Astrocyte (in vitro differentiated cells and primary cell): Measurements from ENCODE around the gene HNRNPM. TPM values are rescaled to one million over a fixed set of nuclear protein-coding genes. Genes with fewer than 3 reads are reported as not detected.

Source experiments
- DNase-seq: peaks from one replicate; pipeline ENCODE4 v3.0.0-alpha.2; 2010; ENCODE audit warnings: low read depth
- FAIRE-seq: peaks from 2 replicates; lab custom pipeline; 2011; peaks lifted over from hg19 to GRCh38; lab: Jason Lieb, UNC
- H2AFZ ChIP-seq: 2 replicates; pipeline ENCODE4 v1.6.0; 2012; ENCODE audit warnings: low read depth, low read length, inconsistent platforms
- H3K27ac ChIP-seq: 2 replicates; pipeline ENCODE4 v1.5.1; 2011; ENCODE audit warnings: low read depth, low read length, inconsistent platforms
- H3K27me3 ChIP-seq: 2 replicates; pipeline ENCODE4 v1.6.0; 2011; ENCODE audit warnings: low read length, inconsistent platforms; ENCODE audit not compliant: insufficient read depth
- H3K36me3 ChIP-seq: 2 replicates; pipeline ENCODE4 v1.5.1; 2011; ENCODE audit warnings: low read length, inconsistent platforms; ENCODE audit not compliant: insufficient read depth
- H3K4me1 ChIP-seq: 2 replicates; pipeline ENCODE4 v1.5.1; 2011; ENCODE audit warnings: low read length, inconsistent platforms; ENCODE audit not compliant: insufficient read depth
- H3K4me2 ChIP-seq: 2 replicates; pipeline ENCODE4 v1.6.0; 2012; ENCODE audit warnings: low read length, inconsistent platforms
- H3K4me3 ChIP-seq: 2 replicates; pipeline ENCODE4 v1.5.1; 2011; ENCODE audit warnings: low read depth, mild to moderate bottlenecking, low read length, inconsistent platforms; ENCODE audit not compliant: insufficient read depth
- H3K79me2 ChIP-seq: 2 replicates; pipeline ENCODE4 v1.6.0; 2012; ENCODE audit warnings: mild to moderate bottlenecking, low read length, inconsistent platforms; ENCODE audit not compliant: insufficient read depth
- H3K9ac ChIP-seq: 2 replicates; pipeline ENCODE4 v1.6.0; 2012; ENCODE audit warnings: mild to moderate bottlenecking, low read length, inconsistent platforms
- H3K9me3 ChIP-seq: 2 replicates; pipeline ENCODE4 v1.5.1; 2012; ENCODE audit warnings: low read depth, mild to moderate bottlenecking, low read length, inconsistent platforms; ENCODE audit not compliant: insufficient read depth
- H4K20me1 ChIP-seq: 2 replicates; pipeline ENCODE4 v1.6.0; 2012; ENCODE audit warnings: low read length, inconsistent platforms; ENCODE audit not compliant: insufficient read depth
- H3K27ac Mint-ChIP-seq: one replicate; pipeline ENCODE4 v1.8.0; 2021; ENCODE audit warnings: mild to moderate bottlenecking, mixed read lengths; ENCODE audit not compliant: unreplicated experiment
- H3K27me3 Mint-ChIP-seq: one replicate; pipeline ENCODE4 v1.8.0; 2021; ENCODE audit warnings: low read depth, mixed read lengths; ENCODE audit not compliant: unreplicated experiment
- H3K36me3 Mint-ChIP-seq: one replicate; pipeline ENCODE4 v1.8.0; 2021; ENCODE audit warnings: low read depth, mixed read lengths; ENCODE audit not compliant: unreplicated experiment
- H3K4me1 Mint-ChIP-seq: one replicate; pipeline ENCODE4 v1.8.0; 2021; ENCODE audit warnings: low read depth, mixed read lengths; ENCODE audit not compliant: unreplicated experiment
- H3K4me3 Mint-ChIP-seq: one replicate; pipeline ENCODE4 v1.8.0; 2021; ENCODE audit warnings: mild to moderate bottlenecking, moderate library complexity, mixed read lengths; ENCODE audit not compliant: unreplicated experiment
- H3K9me3 Mint-ChIP-seq: one replicate; pipeline ENCODE4 v1.8.0; 2021; ENCODE audit warnings: mild to moderate bottlenecking, mixed read lengths; ENCODE audit not compliant: unreplicated experiment
- CTCF ChIP-seq: IDR thresholded peaks from 2 replicates; pipeline ENCODE4 v1.5.1; 2011; ENCODE audit warnings: low read depth, mild to moderate bottlenecking, inconsistent platforms, low read length, moderate library complexity; ENCODE audit not compliant: insufficient read depth
- EZH2 ChIP-seq: IDR thresholded peaks from 2 replicates; pipeline ENCODE4 v1.6.1; 2012; ENCODE audit warnings: mild to moderate bottlenecking, low read length, inconsistent platforms; ENCODE audit not compliant: insufficient read depth
- total RNA-seq: library from RNA; stranded (reverse); gene quantifications from 2 replicates; pipeline ENCODE4 v1.2.1, GENCODE V29; 2021

The HNRNPM gene
- total RNA-seq, 1 donor from 2014 or later: 172 TPM

GRCh38 chr19:8517551-8518442 is 73.0 kb downstream of the HNRNPM start:
- Histone ChIP-seq H4K20me1 (no peaks in the 10 kb centered on the region), H3K4me2 (no peak overlapping the region), H2AFZ (no peak overlapping the region), H3K9me3 (no peaks in the 10 kb centered on the region), H3K79me2 (peaks cover 3% of the 10 kb centered on the region), H3K27ac (no peak overlapping the region), H3K9ac (no peak overlapping the region), H3K4me3 (no peak overlapping the region), H3K36me3 (no peaks in the 10 kb centered on the region), H3K27me3 (no peaks in the 10 kb centered on the region), H3K4me1 (peaks cover 7% of the 10 kb centered on the region)
- DNase-seq (no peak), FAIRE-seq (no peak)
- peaks cover 10% of the 10 kb centered on the region for H3K4me1 Mint-ChIP-seq
- no peak overlapping the region for H3K4me3 Mint-ChIP-seq
- TF ChIP-seq EZH2 (no peak), CTCF (no peak)
- no peaks in the 10 kb centered on the region for H3K27me3 Mint-ChIP-seq
- H3K9me3 Mint-ChIP-seq: no peaks in the 10 kb centered on the region
- no peaks in the 10 kb centered on the region for H3K36me3 Mint-ChIP-seq
- no peak overlapping the region for H3K27ac Mint-ChIP-seq

GRCh38 chr19:8518536-8518935 is 73.8 kb downstream of the HNRNPM start:
- H3K27me3 ChIP-seq: no peaks in the 10 kb centered on the region
- no peak overlapping the region for H3K27ac ChIP-seq
- no peaks in the 10 kb centered on the region for H3K9me3 ChIP-seq
- no peaks in the 10 kb centered on the region for H3K36me3 ChIP-seq
- H3K4me1 Mint-ChIP-seq: peaks cover 7% of the 10 kb centered on the region
- H3K36me3 Mint-ChIP-seq: no peaks in the 10 kb centered on the region
- FAIRE-seq (no peak), DNase-seq (no peak)
- H3K4me1 ChIP-seq: peaks cover under 1% of the 10 kb centered on the region
- H3K4me3 Mint-ChIP-seq: no peak overlapping the region
- H3K9me3 Mint-ChIP-seq: no peaks in the 10 kb centered on the region
- no peaks in the 10 kb centered on the region for H4K20me1 ChIP-seq
- no peaks in the 10 kb centered on the region for H3K27me3 Mint-ChIP-seq
- TF ChIP-seq EZH2: no peak
- no peak for TF ChIP-seq CTCF
- H3K27ac Mint-ChIP-seq: no peak overlapping the region
- H3K79me2 ChIP-seq: no peaks in the 10 kb centered on the region
- H3K9ac ChIP-seq: no peak overlapping the region
- no peak overlapping the region for H2AFZ ChIP-seq
- H3K4me3 ChIP-seq: no peak overlapping the region
- H3K4me2 ChIP-seq: no peak overlapping the region

- Histone ChIP-seq H3K79me2 (no peaks in the 10 kb centered on the region), H3K27me3 (no peaks in the 10 kb centered on the region), H3K4me3 (no peak overlapping the region), H4K20me1 (no peaks in the 10 kb centered on the region), H3K36me3 (no peaks in the 10 kb centered on the region), H2AFZ (no peak overlapping the region), H3K27ac (no peak overlapping the region), H3K4me1 (no peaks in the 10 kb centered on the region), H3K9me3 (no peaks in the 10 kb centered on the region), H3K4me2 (no peak overlapping the region), H3K9ac (no peak overlapping the region)
- H3K27me3 Mint-ChIP-seq: no peaks in the 10 kb centered on the region
- H3K9me3 Mint-ChIP-seq: no peaks in the 10 kb centered on the region
- TF ChIP-seq EZH2 (no peak), CTCF (no peak)
- H3K4me3 Mint-ChIP-seq: no peak overlapping the region
- no peaks in the 10 kb centered on the region for H3K36me3 Mint-ChIP-seq
- no peak overlapping the region for H3K27ac Mint-ChIP-seq
- no peak for DNase-seq
- peaks cover 7% of the 10 kb centered on the region for H3K4me1 Mint-ChIP-seq
- FAIRE-seq: no peak
Observed at GRCh38 chr19:8519388-8519787, 74.6 kb downstream of the HNRNPM start.
